Neural progenitor cell (in vitro differentiated cells): Measurements from ENCODE around the gene TUFT1.

ENCODE experiments used
- EZH2 ChIP-seq: fragments of 200-600 bp; sonication (generic); IDR thresholded peaks from 2 replicates; pipeline ENCODE4 v1.6.1; 2017; ENCODE audit warnings: antibody characterized with exemption, mild to moderate bottlenecking, moderate library complexity
- EZH2phosphoT487 ChIP-seq: fragments of 200-600 bp; sonication (generic); IDR thresholded peaks from 2 replicates; pipeline ENCODE4 v1.6.1; 2017; ENCODE audit warnings: antibody characterized with exemption
- TF ChIP-seq, protein P1 (sequence below): fragments of 200-600 bp; sonication (generic); IDR thresholded peaks from 2 replicates; pipeline ENCODE4 v1.5.1; 2017; ENCODE audit warnings: antibody characterized with exemption, mild to moderate bottlenecking

DNA sequence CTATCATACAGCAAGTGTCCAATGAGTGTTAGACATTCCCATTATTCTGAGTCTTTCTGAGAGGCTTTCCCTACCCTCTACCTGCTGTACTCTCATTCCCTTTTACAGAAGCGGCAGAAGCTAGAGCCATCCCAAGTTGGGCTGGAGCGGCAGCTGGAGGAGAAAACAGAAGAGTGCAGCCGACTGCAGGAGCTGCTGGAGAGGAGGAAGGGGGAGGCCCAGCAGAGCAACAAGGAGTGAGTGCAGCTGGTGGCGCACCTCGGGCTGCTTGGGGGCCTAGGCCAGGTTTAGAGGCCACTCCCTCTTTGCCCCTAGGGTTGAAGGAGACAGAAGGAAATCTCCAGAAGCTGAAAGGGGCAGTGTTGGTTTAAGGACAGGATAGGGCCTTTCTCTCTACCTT is 16.8 kb upstream of the TUFT1 start:
- TF ChIP-seq, protein P1, sequence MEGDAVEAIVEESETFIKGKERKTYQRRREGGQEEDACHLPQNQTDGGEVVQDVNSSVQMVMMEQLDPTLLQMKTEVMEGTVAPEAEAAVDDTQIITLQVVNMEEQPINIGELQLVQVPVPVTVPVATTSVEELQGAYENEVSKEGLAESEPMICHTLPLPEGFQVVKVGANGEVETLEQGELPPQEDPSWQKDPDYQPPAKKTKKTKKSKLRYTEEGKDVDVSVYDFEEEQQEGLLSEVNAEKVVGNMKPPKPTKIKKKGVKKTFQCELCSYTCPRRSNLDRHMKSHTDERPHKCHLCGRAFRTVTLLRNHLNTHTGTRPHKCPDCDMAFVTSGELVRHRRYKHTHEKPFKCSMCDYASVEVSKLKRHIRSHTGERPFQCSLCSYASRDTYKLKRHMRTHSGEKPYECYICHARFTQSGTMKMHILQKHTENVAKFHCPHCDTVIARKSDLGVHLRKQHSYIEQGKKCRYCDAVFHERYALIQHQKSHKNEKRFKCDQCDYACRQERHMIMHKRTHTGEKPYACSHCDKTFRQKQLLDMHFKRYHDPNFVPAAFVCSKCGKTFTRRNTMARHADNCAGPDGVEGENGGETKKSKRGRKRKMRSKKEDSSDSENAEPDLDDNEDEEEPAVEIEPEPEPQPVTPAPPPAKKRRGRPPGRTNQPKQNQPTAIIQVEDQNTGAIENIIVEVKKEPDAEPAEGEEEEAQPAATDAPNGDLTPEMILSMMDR: no peak
- TF ChIP-seq EZH2 (no peak), EZH2phosphoT487 (no peak)
